HepG2 (cell line): Measurements from ENCODE around the gene SIX5. TPM values are rescaled to one million over a fixed set of nuclear protein-coding genes. Genes with fewer than 3 reads are reported as not detected.

Experiments used
- ELF1 ChIP-seq: sonication (generic); formaldehyde crosslinking; IDR thresholded peaks from 2 replicates; pipeline ENCODE4 v1.4.0; 2020; ENCODE audit warnings: missing genetic modification reagents
- GZF1 ChIP-seq: sonication (generic); formaldehyde crosslinking; IDR thresholded peaks from 2 replicates; pipeline ENCODE4 v1.5.1; 2020; ENCODE audit warnings: mild to moderate bottlenecking, missing genetic modification reagents
- MAFG ChIP-seq: sonication (generic); formaldehyde crosslinking; IDR thresholded peaks from 2 replicates; pipeline ENCODE4 v1.5.1; 2020; ENCODE audit warnings: mild to moderate bottlenecking, missing genetic modification reagents
- NFRKB ChIP-seq: fragments of 450-650 bp; IDR thresholded peaks from 2 replicates; pipeline ENCODE4 v1.6.1; 2017
- SETDB1 ChIP-seq: sonication (generic); formaldehyde crosslinking; IDR thresholded peaks from 2 replicates; pipeline ENCODE4 v1.5.1; 2020; ENCODE audit warnings: missing genetic modification reagents, mild to moderate bottlenecking, borderline replicate concordance
- SIN3A ChIP-seq: IDR thresholded peaks from 2 replicates; pipeline ENCODE4 v1.6.1; 2011; ENCODE audit warnings: low read depth, mild to moderate bottlenecking, control low read depth, low read length, borderline replicate concordance
- SOX13 ChIP-seq, 3 experiments: fragments of 450-650 bp in 1 of 3; sonication (generic) in 1 of 3; formaldehyde crosslinking in 1 of 3; IDR thresholded peaks in 2 of 3; conservative IDR thresholded peaks in 1 of 3; 2 replicates each; pipeline versions ENCODE4 v1.5.0 to v1.6.1; 2016 to 2020; ENCODE audit warnings: antibody characterized with exemption in 1 of 3, mild to moderate bottlenecking in 1 of 3, missing compliant biosample characterization in 1 of 3, missing genetic modification reagents in 1 of 3, moderate library complexity in 1 of 3
- ZNF333 ChIP-seq: sonication (generic); formaldehyde crosslinking; IDR thresholded peaks from 2 replicates; pipeline ENCODE4 v1.4.0; 2020; ENCODE audit warnings: mild to moderate bottlenecking, missing genetic modification reagents, borderline replicate concordance
- ZNF7 ChIP-seq: IDR thresholded peaks from 2 replicates; pipeline ENCODE4 v1.6.1; 2016; ENCODE audit warnings: missing biosample characterization, missing genetic modification reagents
- ZNF703 ChIP-seq: sonication (generic); formaldehyde crosslinking; IDR thresholded peaks from 2 replicates; pipeline ENCODE4 v1.5.1; 2020; ENCODE audit warnings: missing genetic modification reagents, mild to moderate bottlenecking, moderate library complexity, borderline replicate concordance
- ZNF724P ChIP-seq: sonication (generic); formaldehyde crosslinking; IDR thresholded peaks from 2 replicates; pipeline ENCODE4 v1.8.0; 2022; ENCODE audit warnings: missing genetic modification reagents, borderline replicate concordance
- ZNF878 ChIP-seq: sonication (generic); formaldehyde crosslinking; IDR thresholded peaks from 2 replicates; pipeline ENCODE4 v1.8.1; 2023; ENCODE audit warnings: mild to moderate bottlenecking, missing genetic modification reagents, moderate library complexity
- ZSCAN20 ChIP-seq: sonication (generic); formaldehyde crosslinking; IDR thresholded peaks from 2 replicates; pipeline ENCODE4 v1.4.0; 2020; ENCODE audit warnings: missing genetic modification reagents, mild to moderate bottlenecking, borderline replicate concordance
- polyA plus RNA-seq, 8 experiments: library from polyadenylated mRNA; depleted of rRNA in 3 of 8; stranded (reverse) in 7 of 8; unstranded in 1 of 8; fragments of >200 nt; fragmentation: Illumina TruSeq in 4 of 8; extraction: Trizol in 4 of 8; gene quantifications; 2 replicates each; pipeline versions ENCODE4 v1.2.1 to v1.2.3, GENCODE V29; 2011 to 2016; ENCODE audit warnings: low read depth in 4 of 8, missing spikeins in 1 of 8, mixed read lengths in 1 of 8; ENCODE audit not compliant: insufficient read depth in 1 of 8
- total RNA-seq, 5 experiments: library from RNA; depleted of rRNA; stranded (reverse); fragments of >200 nt; fragmentation: Illumina TruSeq; extraction: Trizol; gene quantifications; 2 replicates each; pipeline ENCODE4 v1.2.3, GENCODE V29; 2016; ENCODE audit warnings: low read depth in 1 of 5
- TF ChIP-seq, protein P1 (sequence below): sonication (generic); formaldehyde crosslinking; IDR thresholded peaks from 2 replicates; pipeline ENCODE4 v1.4.0; 2020; ENCODE audit warnings: mild to moderate bottlenecking, missing genetic modification reagents
- TF ChIP-seq, protein P2 (sequence below): sonication (generic); formaldehyde crosslinking; IDR thresholded peaks from 2 replicates; pipeline ENCODE4 v1.4.0; 2020; ENCODE audit warnings: mild to moderate bottlenecking, missing genetic modification reagents
- TF ChIP-seq, protein P3 (sequence below): IDR thresholded peaks from 2 replicates; pipeline ENCODE4 v1.6.1; 2016; ENCODE audit warnings: missing biosample characterization, missing genetic modification reagents, low read depth
- TF ChIP-seq, protein P4 (sequence below): sonication (generic); formaldehyde crosslinking; IDR thresholded peaks from 2 replicates; pipeline ENCODE4 v1.5.0; 2020; ENCODE audit warnings: missing genetic modification reagents

The SIX5 gene
- total and polyA plus RNA-seq, 2 of the 13 experiments (the other 11 are each of a cell fraction or from before 2014, with no cell fraction given): 7.7 to 10.5 TPM

DNA sequence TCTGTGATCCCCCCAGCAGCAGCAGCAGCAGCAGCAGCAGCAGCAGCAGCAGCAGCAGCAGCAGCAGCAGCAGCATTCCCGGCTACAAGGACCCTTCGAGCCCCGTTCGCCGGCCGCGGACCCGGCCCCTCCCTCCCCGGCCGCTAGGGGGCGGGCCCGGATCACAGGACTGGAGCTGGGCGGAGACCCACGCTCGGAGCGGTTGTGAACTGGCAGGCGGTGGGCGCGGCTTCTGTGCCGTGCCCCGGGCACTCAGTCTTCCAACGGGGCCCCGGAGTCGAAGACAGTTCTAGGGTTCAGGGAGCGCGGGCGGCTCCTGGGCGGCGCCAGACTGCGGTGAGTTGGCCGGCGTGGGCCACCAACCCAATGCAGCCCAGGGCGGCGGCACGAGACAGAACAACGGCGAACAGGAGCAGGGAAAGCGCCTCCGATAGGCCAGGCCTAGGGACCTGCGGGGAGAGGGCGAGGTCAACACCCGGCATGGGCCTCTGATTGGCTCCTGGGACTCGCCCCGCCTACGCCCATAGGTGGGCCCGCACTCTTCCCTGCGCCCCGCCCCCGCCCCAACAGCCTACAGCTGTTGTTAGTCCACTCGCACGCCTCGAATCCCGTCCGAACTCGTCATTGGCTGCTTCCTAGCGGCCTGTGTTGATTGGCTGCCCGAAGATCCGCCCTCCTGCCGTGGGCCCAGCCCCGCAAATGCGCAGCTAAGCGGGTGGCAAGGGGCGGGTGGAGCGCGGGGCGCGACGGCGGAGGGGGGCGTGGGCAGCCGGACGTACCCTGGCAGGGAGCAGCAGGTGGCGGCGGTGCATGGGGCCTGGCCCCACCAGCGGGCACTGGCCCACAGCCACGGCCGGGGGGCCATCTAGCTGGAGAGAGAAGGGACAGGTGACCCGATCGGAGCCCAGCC lies 1.4 kb upstream of the SIX5 start (continued):
- TF ChIP-seq, protein P1, sequence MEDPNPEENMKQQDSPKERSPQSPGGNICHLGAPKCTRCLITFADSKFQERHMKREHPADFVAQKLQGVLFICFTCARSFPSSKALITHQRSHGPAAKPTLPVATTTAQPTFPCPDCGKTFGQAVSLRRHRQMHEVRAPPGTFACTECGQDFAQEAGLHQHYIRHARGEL (CRISPR knock-in tag): no peak
- TF ChIP-seq, protein P2, sequence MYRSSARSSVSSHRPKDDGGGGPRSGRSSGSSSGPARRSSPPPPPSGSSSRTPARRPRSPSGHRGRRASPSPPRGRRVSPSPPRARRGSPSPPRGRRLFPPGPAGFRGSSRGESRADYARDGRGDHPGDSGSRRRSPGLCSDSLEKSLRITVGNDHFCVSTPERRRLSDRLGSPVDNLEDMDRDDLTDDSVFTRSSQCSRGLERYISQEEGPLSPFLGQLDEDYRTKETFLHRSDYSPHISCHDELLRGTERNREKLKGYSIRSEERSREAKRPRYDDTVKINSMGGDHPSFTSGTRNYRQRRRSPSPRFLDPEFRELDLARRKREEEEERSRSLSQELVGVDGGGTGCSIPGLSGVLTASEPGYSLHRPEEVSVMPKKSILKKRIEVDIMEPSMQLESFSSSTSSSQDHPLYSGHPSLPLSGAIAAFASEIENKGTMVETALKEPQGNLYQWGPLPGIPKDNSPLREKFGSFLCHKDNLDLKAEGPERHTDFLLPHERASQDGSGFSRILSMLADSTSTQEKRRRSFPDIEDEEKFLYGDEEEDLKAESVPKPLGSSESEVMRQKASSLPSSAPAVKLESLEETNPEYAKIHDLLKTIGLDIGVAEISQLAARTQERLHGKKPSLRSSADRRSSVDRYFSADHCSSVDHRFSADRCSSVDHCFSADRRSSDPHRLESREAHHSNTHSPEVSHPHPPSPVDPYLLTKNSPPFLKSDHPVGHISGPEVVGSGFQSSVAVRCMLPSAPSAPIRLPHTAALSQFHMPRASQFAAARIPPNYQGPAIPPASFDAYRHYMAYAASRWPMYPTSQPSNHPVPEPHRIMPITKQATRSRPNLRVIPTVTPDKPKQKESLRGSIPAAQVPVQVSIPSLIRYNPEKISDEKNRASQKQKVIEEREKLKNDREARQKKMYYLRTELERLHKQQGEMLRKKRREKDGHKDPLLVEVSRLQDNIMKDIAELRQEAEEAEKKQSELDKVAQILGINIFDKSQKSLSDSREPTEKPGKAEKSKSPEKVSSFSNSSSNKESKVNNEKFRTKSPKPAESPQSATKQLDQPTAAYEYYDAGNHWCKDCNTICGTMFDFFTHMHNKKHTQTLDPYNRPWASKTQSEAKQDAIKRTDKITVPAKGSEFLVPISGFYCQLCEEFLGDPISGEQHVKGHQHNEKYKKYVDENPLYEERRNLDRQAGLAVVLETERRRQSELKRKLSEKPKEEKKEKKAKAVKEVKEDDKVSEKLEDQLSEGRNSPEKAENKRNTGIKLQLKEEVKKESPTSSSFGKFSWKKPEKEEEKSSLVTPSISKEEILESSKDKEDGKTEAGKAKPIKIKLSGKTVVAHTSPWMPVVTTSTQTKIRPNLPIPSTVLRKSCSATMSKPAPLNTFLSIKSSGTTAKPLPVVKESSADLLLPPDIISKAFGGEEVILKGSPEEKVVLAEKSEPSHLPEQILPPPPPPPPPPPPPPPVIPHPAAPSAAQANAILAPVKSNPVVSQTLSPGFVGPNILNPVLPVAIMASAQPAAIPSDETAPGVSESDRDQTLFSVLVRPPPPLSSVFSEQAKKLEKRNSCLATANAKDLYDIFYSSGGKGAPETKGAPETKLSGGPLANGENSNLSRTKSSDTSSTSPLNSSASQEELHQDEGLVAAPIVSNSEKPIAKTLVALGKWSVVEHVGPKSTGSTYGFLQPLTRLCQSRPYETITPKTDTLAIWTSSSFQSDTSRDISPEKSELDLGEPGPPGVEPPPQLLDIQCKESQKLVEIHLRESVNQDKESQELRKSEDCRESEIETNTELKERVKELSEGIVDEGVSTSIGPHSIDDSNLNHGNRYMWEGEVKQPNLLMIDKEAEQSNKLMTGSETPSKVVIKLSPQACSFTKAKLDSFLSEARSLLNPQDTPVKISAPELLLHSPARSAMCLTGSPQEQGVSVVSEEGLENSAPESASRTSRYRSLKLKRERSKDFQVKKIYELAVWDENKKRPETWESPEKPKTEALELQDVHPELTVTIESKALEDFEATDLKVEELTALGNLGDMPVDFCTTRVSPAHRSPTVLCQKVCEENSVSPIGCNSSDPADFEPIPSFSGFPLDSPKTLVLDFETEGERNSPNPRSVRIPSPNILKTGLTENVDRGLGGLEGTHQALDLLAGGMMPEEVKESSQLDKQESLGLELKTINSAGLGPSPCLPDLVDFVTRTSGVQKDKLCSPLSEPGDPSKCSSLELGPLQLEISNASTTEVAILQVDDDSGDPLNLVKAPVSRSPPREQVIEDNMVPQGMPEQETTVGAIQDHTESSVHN: 0 out of 2 replicates have a peak, but pooled peaks have one; percentile 67
- no peak for TF ChIP-seq MAFG (CRISPR knock-in tag)
- TF ChIP-seq, protein P3, sequence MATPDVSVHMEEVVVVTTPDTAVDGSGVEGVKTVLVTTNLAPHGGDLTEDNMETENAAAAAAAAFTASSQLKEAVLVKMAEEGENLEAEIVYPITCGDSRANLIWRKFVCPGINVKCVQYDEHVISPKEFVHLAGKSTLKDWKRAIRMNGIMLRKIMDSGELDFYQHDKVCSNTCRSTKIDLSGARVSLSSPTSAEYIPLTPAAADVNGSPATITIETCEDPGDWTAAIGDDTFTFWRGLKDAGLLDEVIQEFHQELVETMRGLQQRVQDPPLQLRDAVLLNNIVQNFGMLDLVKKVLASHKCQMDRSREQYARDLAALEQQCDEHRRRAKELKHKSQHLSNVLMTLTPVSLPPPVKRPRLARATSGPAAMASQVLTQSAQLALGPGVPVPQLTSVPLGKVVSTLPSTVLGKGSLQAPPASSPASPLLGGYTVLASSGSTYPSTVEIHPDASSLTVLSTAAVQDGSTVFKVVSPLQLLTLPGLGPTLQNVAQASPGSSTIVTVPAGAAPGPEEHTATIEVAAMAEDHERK (CRISPR knock-in tag): peak; percentile 26; the same call in 1 of the 2 replicates
- TF ChIP-seq ZNF7 (CRISPR knock-in tag): no peak
- TF ChIP-seq GZF1 (CRISPR knock-in tag): peak; percentile 60; the same call in 1 of the 2 replicates
- TF ChIP-seq ELF1 (CRISPR knock-in tag): no peak; the same call in 1 of the 2 replicates
- no peak for TF ChIP-seq SETDB1 (CRISPR knock-in tag)
- TF ChIP-seq ZNF703 (CRISPR knock-in tag): peak; percentile 86; the same call in 1 of the 2 replicates
- peak; percentile 81; the same call in 1 of the 2 replicates for TF ChIP-seq ZSCAN20
- TF ChIP-seq SOX13 (IDR thresholded peaks at IDR 0.05): 0 out of 2 replicates have a peak, but pooled peaks have one; percentile 25
- peak in 1 of 2 experiments; percentile 36; a peak in 1 of 4 replicates for TF ChIP-seq SOX13 (CRISPR knock-in tag; conservative IDR thresholded peaks at IDR 0.05 in 1 of 2, IDR thresholded peaks at IDR 0.05 in 1 of 2)
- no peak for TF ChIP-seq NFRKB
- TF ChIP-seq SIN3A: peak; percentile 68; the same call in 1 of the 2 replicates
- TF ChIP-seq ZNF724P: no peak
- TF ChIP-seq ZNF333 (CRISPR knock-in tag): no peak
- TF ChIP-seq, protein P4, sequence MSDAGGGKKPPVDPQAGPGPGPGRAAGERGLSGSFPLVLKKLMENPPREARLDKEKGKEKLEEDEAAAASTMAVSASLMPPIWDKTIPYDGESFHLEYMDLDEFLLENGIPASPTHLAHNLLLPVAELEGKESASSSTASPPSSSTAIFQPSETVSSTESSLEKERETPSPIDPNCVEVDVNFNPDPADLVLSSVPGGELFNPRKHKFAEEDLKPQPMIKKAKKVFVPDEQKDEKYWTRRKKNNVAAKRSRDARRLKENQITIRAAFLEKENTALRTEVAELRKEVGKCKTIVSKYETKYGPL (CRISPR knock-in tag): 0 out of 2 replicates have a peak, but pooled peaks have one; percentile 75
- no peak for TF ChIP-seq ZNF878 (CRISPR knock-in tag)
